Ovary (tissue), 3 donors: ENCODE measurements around the gene TMOD3.

ENCODE experiments used
- CTCF ChIP-seq, 3 donors: fragments of 450-650 bp in 2 of 3; fragments of 200-600 bp in 1 of 3; IDR thresholded peaks; one replicate each; pipeline versions ENCODE4 v1.5.1 to v1.8.0; 2016 to 2022; ENCODE audit warnings: antibody characterized with exemption in 3 of 3, mild to moderate bottlenecking in 1 of 3
- EP300 ChIP-seq: sonication (generic); formaldehyde crosslinking; IDR thresholded peaks from one replicate; pipeline ENCODE4 v1.6.1; 2017; ENCODE audit warnings: antibody characterized with exemption
- POLR2A ChIP-seq: fragments of 450-650 bp; IDR thresholded peaks from one replicate; pipeline ENCODE4 v1.6.1; 2017; ENCODE audit warnings: antibody characterized with exemption, mild to moderate bottlenecking, moderate library complexity
- donor health status: DM: no; HTN: no; CAD: no.

GRCh38 chr15:51884041-51884440 lies 54.6 kb downstream of the TMOD3 start:
- no peak for TF ChIP-seq CTCF (IDR thresholded peaks at IDR 0.05)
- no peak for TF ChIP-seq EP300
- TF ChIP-seq POLR2A, result no peak
